K562 (cell line): ENCODE results near the gene MAP1S. TPM values are rescaled to one million over a fixed set of nuclear protein-coding genes. Genes with fewer than 3 reads are reported as not detected.

Source experiments
- BCOR ChIP-seq: fragments of 450-650 bp; IDR thresholded peaks from 2 replicates; pipeline ENCODE4 v1.6.1; 2016
- BDP1 ChIP-seq: IDR thresholded peaks from 3 replicates; pipeline ENCODE4 v1.6.1; 2011; ENCODE audit not compliant: insufficient read length, insufficient read depth
- BRD9 ChIP-seq: fragments of 450-650 bp; IDR thresholded peaks from 2 replicates; pipeline ENCODE4 v1.6.1; 2018; ENCODE audit warnings: low read depth; ENCODE audit not compliant: partially characterized antibody
- ELF4 ChIP-seq: fragments of 450-650 bp; formaldehyde crosslinking; IDR thresholded peaks from 2 replicates; pipeline ENCODE4 v1.4.0; 2022; ENCODE audit warnings: missing genetic modification characterization
- NR2C1 ChIP-seq, 2 experiments: fragments of 450-650 bp; IDR thresholded peaks; 2 replicates each; pipeline ENCODE4 v1.6.1; 2017; ENCODE audit warnings: mild to moderate bottlenecking in 2 of 2, antibody characterized with exemption in 1 of 2, inconsistent platforms in 1 of 2, missing compliant biosample characterization in 1 of 2, missing genetic modification characterization in 1 of 2
- PTTG1 ChIP-seq: fragments of 450-650 bp; IDR thresholded peaks from 2 replicates; pipeline ENCODE4 v1.6.1; 2016; ENCODE audit warnings: low read depth, mild to moderate bottlenecking, missing genetic modification characterization, missing compliant biosample characterization
- RBM17 ChIP-seq: fragments of 200-400 bp; formaldehyde crosslinking; IDR thresholded peaks from 2 replicates; pipeline ENCODE4 v1.6.1; 2017; ENCODE audit warnings: low read depth, mild to moderate bottlenecking, low read length, borderline replicate concordance
- RNF219 ChIP-seq: fragments of 250-450 bp; sonication (Bioruptor Pico); IDR thresholded peaks from 2 replicates; pipeline ENCODE4 v1.5.0; 2022; ENCODE audit warnings: mild to moderate bottlenecking
- ZBTB26 ChIP-seq: fragments of 450-650 bp; formaldehyde crosslinking; IDR thresholded peaks from 2 replicates; pipeline ENCODE4 v1.4.0; 2022; ENCODE audit warnings: missing genetic modification characterization
- ZKSCAN1 ChIP-seq: fragments of 150-350 bp; IDR thresholded peaks from 2 replicates; pipeline ENCODE4 v1.6.1; 2016; ENCODE audit warnings: low read depth, low read length
- polyA plus RNA-seq, 8 experiments: library from polyadenylated mRNA; depleted of rRNA in 4 of 8; stranded (reverse) in 5 of 8; unstranded in 3 of 8; fragments of >200 nt; fragmentation: Nextera tagmentation in 2 of 8; fragmentation: Illumina TruSeq in 1 of 8; extraction: Ambion mirVana in 2 of 8; extraction: Trizol in 1 of 8; gene quantifications; 2 replicates each; pipeline versions ENCODE4 v1.2.1 to v1.2.3, GENCODE V29; 2011 to 2014; ENCODE audit warnings: inconsistent platforms in 1 of 8, missing spikeins in 1 of 8
- total RNA-seq, 7 experiments: library from RNA; depleted of rRNA in 6 of 7; stranded (reverse); fragments of >200 nt in 6 of 7; fragmentation: Illumina TruSeq in 2 of 7; extraction: Trizol in 2 of 7; gene quantifications; 2 replicates each; pipeline versions ENCODE4 v1.2.1 to v1.2.3, GENCODE V29; 2011 to 2021; ENCODE audit warnings: low replicate concordance in 1 of 7
- TF ChIP-seq, protein P1 (sequence below), 2 experiments: fragments of 450-650 bp; IDR thresholded peaks; 2 replicates each; pipeline ENCODE4 v1.6.1; 2018; ENCODE audit warnings: mild to moderate bottlenecking in 2 of 2, low read depth in 1 of 2; ENCODE audit not compliant: partially characterized antibody in 2 of 2
- TF ChIP-seq, protein P2 (sequence below): fragments of 250-450 bp; sonication (Bioruptor Pico); IDR thresholded peaks from 2 replicates; pipeline ENCODE4 v1.9.0; 2021; ENCODE audit warnings: mild to moderate bottlenecking
- TF ChIP-seq, protein P3 (sequence below): IDR thresholded peaks from 3 replicates; pipeline ENCODE4 v1.6.1; 2011; ENCODE audit warnings: borderline replicate concordance, mild to moderate bottlenecking, moderate library complexity; ENCODE audit not compliant: insufficient read length; ENCODE audit errors: extremely low read depth

Gene MAP1S
- total and polyA plus RNA-seq, 9 of the 15 experiments (the other 6 are each of a cell fraction or from before 2014, with no cell fraction given), result 2.0 to 81.0 (median 9.5) TPM

- TF ChIP-seq RBM17, result no peak
- TF ChIP-seq, protein P1, sequence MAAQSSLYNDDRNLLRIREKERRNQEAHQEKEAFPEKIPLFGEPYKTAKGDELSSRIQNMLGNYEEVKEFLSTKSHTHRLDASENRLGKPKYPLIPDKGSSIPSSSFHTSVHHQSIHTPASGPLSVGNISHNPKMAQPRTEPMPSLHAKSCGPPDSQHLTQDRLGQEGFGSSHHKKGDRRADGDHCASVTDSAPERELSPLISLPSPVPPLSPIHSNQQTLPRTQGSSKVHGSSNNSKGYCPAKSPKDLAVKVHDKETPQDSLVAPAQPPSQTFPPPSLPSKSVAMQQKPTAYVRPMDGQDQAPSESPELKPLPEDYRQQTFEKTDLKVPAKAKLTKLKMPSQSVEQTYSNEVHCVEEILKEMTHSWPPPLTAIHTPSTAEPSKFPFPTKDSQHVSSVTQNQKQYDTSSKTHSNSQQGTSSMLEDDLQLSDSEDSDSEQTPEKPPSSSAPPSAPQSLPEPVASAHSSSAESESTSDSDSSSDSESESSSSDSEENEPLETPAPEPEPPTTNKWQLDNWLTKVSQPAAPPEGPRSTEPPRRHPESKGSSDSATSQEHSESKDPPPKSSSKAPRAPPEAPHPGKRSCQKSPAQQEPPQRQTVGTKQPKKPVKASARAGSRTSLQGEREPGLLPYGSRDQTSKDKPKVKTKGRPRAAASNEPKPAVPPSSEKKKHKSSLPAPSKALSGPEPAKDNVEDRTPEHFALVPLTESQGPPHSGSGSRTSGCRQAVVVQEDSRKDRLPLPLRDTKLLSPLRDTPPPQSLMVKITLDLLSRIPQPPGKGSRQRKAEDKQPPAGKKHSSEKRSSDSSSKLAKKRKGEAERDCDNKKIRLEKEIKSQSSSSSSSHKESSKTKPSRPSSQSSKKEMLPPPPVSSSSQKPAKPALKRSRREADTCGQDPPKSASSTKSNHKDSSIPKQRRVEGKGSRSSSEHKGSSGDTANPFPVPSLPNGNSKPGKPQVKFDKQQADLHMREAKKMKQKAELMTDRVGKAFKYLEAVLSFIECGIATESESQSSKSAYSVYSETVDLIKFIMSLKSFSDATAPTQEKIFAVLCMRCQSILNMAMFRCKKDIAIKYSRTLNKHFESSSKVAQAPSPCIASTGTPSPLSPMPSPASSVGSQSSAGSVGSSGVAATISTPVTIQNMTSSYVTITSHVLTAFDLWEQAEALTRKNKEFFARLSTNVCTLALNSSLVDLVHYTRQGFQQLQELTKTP (IDR thresholded peaks at IDR 0.05; ENCODE audit: low read depth in 1 of 2, partially characterized antibody in 2 of 2), result no peak
- TF ChIP-seq, protein P2, sequence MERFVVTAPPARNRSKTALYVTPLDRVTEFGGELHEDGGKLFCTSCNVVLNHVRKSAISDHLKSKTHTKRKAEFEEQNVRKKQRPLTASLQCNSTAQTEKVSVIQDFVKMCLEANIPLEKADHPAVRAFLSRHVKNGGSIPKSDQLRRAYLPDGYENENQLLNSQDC (CRISPR knock-in tag), result no peak
- no peak for TF ChIP-seq ELF4
- TF ChIP-seq RNF219 (CRISPR knock-in tag), result no peak
- TF ChIP-seq ZBTB26 (CRISPR knock-in tag), result no peak
- TF ChIP-seq BRD9, result no peak
- TF ChIP-seq PTTG1 (tag), result no peak
- TF ChIP-seq BDP1, result no peak
- no peak for TF ChIP-seq NR2C1 (IDR thresholded peaks at IDR 0.05)
- TF ChIP-seq NR2C1 (tag; IDR thresholded peaks at IDR 0.05), result no peak
- no peak for TF ChIP-seq ZKSCAN1
- no peak for TF ChIP-seq BCOR
- TF ChIP-seq, protein P3, sequence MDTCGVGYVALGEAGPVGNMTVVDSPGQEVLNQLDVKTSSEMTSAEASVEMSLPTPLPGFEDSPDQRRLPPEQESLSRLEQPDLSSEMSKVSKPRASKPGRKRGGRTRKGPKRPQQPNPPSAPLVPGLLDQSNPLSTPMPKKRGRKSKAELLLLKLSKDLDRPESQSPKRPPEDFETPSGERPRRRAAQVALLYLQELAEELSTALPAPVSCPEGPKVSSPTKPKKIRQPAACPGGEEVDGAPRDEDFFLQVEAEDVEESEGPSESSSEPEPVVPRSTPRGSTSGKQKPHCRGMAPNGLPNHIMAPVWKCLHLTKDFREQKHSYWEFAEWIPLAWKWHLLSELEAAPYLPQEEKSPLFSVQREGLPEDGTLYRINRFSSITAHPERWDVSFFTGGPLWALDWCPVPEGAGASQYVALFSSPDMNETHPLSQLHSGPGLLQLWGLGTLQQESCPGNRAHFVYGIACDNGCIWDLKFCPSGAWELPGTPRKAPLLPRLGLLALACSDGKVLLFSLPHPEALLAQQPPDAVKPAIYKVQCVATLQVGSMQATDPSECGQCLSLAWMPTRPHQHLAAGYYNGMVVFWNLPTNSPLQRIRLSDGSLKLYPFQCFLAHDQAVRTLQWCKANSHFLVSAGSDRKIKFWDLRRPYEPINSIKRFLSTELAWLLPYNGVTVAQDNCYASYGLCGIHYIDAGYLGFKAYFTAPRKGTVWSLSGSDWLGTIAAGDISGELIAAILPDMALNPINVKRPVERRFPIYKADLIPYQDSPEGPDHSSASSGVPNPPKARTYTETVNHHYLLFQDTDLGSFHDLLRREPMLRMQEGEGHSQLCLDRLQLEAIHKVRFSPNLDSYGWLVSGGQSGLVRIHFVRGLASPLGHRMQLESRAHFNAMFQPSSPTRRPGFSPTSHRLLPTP, result no peak
Observed at GRCh38 chr19:17718947-17719711, at the start of gene MAP1S (continued).
